NB4 (cell line): ENCODE data around the gene LAMA5.

ENCODE experiments used
- MYC ChIP-seq: IDR thresholded peaks from 2 replicates; pipeline ENCODE4 v1.6.1; 2011; ENCODE audit warnings: low read depth, low read length
- POLR2A ChIP-seq: IDR thresholded peaks from 2 replicates; pipeline ENCODE4 v1.6.1; 2011; ENCODE audit warnings: mild to moderate bottlenecking; ENCODE audit not compliant: insufficient read length; ENCODE audit errors: extremely low read depth
- TF ChIP-seq, protein P1 (sequence below): IDR thresholded peaks from one replicate; pipeline ENCODE4 v1.5.1; 2012; ENCODE audit warnings: low read depth, low read length

GRCh38 chr20:62291251-62292066, 75.7 kb downstream of the LAMA5 start:
- TF ChIP-seq, protein P1, sequence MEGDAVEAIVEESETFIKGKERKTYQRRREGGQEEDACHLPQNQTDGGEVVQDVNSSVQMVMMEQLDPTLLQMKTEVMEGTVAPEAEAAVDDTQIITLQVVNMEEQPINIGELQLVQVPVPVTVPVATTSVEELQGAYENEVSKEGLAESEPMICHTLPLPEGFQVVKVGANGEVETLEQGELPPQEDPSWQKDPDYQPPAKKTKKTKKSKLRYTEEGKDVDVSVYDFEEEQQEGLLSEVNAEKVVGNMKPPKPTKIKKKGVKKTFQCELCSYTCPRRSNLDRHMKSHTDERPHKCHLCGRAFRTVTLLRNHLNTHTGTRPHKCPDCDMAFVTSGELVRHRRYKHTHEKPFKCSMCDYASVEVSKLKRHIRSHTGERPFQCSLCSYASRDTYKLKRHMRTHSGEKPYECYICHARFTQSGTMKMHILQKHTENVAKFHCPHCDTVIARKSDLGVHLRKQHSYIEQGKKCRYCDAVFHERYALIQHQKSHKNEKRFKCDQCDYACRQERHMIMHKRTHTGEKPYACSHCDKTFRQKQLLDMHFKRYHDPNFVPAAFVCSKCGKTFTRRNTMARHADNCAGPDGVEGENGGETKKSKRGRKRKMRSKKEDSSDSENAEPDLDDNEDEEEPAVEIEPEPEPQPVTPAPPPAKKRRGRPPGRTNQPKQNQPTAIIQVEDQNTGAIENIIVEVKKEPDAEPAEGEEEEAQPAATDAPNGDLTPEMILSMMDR = no peak
- TF ChIP-seq MYC (no peak), POLR2A (no peak)
